GM19023 (cell line): ENCODE data around the gene RAB8A.

Experiments
- ATAC-seq: cut with Tn5 transposase; IDR thresholded peaks from one replicate; pipeline ENCODE4 v1.9.1; 2021; ENCODE audit warnings: mild to moderate bottlenecking, moderate library complexity; ENCODE audit not compliant: unreplicated experiment

Gene RAB8A

DNA sequence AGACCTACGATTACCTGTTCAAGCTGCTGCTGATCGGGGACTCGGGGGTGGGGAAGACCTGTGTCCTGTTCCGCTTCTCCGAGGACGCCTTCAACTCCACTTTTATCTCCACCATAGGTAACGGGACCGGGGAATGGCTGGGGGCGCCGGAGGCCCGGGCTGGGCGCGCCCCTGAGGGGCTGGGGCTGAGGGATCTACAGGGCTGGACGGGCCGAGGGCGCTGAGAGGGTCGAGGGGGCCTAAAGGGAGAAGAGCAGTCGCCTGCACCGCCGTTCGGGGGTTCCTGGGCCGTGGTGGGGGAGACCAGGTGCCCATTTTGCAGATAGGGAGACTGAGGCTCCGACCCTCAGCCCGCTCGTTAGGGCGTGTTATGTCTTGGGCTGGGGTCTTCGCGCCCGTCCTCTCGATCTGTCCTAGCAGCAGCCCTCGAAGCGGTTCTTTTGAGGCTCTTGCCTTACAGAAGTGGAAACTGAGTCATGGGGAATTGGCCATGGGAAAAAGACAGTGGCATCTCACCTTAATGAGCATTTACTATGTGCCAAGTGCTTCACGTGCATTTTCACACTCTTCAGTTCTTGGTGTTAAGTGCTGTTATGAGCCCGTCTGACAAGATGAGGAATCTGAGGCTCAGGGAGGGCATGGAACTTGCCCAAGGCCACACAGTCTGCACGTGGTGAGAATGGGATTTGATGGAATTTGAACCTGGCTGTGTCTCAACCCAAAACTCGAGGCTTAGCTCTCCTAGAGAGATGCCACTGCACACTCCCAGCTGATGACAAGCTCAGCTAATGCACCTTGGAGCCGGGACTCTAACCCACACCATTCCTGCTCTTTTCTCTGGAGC is 442 bp downstream of the RAB8A start:
- ATAC-seq, result no peak

DNA sequence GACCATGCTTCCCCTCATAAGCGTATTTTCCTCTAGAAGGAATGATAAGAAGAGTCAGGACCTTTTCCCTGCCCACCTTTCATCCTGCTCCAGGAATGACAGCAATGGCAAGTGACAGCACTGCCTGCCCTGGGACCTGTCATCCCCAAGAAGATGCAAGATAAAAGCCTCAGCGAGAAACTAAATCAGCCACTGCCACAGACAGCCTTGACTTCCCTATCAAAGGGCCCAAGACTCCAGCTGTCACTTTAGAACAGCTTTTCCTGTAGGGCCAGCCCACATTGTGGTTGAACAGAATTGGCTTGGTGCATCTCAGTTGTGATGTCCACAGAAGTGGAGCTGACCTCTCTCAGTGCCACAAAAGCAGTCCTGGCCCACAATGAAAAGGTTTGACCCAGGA is 1.1 kb downstream of the RAB8A start:
- ATAC-seq, result no peak

DNA sequence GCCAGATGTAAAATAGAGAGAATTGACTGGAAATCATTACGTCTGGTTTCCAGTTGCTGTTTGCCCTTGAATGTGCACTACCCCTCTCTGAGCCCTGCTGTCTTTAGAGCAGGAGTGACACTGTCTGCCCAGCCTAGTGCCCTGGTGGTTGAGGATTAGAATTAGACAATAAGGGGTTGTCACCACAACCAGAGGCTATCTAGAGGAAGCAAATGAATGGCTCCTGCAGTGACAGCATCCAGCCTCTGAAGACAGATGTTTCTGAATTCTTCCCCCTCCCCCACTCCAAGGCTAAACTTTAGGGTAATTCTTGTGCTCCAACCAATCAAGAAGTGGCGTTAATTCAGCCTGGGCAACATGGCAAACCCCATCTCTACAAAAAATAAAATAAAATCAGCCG is 2.0 kb downstream of the RAB8A start:
- ATAC-seq, result no peak

DNA sequence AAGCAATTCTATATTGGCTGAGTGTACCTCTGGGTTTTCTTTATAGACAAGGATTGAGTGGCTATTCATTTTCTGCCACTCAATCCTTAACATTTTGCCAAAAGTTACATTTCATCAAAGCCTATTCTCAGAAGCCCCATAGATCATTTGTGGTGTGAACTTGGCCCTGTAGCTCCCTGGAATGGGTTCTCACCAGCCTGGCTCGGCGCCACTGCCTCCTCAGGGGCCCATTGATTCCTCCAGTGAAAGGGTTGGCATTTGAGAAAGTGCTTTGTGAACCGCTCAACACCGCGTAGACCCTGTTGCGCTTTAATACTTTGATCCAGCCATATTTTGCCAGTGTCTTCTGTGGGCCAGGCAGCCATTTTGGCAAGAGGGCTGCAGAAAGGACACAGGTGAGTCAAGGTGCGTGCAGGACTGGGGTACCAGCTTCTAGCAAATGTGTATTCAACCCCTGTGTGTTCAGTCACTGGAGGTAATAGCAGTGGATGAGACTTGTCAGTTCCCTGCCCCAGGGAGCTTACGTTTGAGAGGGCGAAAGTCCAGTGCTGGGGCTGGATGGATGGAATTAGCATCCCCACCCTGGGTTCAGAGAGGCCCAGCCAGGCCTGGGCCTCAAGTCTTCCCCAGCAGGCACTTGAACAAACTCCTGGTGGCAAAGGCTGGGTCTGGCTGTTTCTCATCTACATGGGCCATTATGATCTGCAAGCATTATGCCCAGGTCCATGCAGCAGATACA is 3.8 kb downstream of the RAB8A start:
- ATAC-seq, result no peak

DNA sequence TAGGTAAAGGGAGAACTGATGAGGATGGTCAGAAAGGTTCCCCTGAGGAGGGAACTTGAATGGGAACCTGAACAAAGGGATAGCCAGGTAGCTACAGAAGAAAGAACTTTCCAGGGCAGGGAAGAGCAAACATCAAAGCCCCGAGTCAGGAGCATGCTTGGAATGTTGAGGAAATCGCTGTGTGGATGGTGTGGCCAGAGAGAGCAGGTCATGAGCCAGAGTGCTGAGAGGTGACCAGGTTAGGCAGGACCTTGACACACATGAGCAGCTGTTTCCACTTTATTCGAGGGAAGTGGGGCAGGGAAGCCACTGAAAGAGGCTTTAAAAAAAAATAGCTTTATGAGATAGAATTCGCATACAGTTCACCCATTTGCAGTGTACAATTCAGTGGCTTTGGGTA is 4.4 kb downstream of the RAB8A start:
- no peak for ATAC-seq

DNA sequence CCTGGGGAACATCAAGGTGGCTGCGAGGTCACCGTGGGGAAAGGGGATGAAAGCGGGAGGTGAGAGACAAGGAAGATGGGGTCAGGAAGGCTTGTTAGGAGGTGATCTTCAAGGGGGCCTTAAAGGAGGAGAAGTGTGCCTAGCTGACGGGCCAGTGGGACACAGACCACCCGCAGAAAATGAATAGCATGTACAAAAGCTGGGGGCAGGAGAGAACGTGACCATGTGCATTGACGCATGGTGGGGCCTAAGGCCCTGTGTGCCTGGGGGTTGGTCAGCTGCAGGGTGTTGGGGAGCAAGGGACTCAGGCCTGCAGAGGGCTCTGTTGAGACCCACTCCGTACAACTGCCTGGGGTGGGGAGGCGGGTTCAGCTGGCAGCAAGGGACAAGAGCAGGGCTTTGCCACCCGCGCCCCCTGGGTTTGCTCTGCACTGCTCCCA is 5.9 kb downstream of the RAB8A start:
- ATAC-seq, result peak; percentile 40

DNA sequence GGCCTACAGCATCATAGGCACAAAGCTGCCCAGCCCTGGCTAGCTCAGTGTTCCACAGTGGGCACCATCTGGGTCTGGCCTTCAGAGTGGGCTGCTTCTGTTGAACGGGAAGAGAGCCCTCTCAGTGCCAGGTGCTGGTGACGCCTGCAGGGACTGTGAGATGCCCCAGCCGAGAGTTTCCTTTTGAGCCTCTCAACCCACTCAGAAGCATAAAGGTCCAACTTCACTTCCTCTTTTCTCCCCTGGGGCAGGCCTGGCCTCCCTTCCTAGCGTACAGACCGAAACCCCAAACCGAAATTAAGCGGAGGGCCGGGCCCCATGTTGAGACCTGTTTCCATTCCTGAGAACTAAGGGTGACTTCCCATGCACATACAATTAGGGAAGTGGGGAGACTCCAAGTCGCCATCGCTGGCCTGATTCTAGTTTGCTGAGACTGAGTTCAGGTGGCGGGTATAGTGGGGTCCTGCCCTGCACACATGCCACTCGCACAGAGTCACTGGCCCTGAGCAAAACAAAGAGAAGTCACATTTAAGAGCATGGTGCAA is 6.9 kb downstream of the RAB8A start:
- peak; percentile 82 for ATAC-seq

DNA sequence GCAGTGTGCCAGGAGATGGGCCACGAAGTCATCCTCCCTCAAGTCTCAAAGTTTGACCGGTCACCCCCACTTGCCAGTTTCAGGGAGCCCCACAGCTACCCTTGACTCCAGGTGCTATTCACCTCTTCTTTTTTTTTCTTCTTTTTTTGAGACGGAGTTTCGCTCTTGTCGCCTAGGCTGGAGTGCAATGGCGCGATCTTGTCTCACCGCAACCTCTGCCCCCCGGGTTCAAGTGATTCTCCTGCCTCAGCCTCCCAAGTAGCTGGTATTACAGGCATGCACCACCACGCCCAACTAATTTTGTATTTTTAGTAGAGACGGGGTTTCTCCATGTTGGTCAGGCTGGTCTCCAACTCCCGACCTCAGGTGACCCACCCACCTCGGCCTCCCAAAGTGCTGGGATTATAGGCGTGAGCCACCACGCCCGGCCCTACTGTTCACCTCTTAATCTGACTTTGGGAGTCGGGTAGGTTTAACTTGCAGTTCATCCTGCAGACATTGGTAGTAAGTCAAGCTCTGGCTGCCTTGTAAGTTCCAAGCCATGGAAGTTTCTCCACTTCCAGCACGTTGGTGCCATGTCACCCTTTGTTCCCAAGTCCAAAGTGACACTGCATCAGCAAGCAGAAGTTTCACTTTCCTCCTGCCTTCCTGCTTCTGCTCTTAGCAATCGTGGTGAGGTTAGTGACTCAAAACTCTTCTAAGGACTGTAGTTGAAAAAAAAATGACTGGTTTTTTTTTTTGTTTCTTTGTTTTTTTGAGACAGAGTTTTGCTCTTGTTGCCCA is 7.6 kb downstream of the RAB8A start:
- peak; percentile 4 for ATAC-seq

DNA sequence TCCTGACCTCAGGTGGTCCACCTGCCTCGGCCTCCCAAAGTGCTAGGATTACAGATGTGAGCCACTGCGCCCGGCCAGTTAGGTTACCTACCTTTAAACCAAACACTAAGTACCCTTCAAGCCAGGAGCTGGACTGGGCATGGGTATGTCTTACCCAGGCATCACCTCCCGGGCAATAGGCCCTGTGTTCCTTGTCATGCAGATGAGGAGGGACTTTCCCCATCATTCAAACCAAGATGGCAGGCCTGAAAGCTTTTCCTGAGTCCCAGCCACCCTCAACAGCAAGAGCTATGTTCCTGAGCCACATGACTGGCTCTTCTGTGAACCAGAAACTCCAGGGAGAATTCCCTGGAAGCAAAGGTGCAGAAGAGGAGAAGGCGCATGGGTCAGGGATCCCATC is 9.5 kb downstream of the RAB8A start:
- no peak for ATAC-seq

DNA sequence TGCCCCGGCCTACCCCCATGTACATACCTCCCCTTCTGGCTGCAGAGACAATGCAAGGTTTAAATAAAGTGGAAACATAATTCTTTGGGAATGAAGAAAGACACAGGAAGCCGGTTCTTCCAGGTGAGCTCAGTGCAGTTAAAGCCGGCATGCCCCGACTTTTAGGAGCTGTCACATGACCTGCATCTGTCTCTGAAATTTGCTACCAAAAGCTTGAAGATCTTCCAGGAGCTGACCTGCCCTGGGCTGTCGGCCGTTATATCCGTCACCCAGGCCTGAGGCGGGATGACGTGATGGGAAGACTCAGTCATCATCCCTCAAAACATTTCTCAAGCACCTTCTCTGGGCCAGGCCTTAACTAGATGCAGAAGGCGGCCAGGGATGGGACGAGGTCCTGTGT is 10.3 kb downstream of the RAB8A start:
- no peak for ATAC-seq

DNA sequence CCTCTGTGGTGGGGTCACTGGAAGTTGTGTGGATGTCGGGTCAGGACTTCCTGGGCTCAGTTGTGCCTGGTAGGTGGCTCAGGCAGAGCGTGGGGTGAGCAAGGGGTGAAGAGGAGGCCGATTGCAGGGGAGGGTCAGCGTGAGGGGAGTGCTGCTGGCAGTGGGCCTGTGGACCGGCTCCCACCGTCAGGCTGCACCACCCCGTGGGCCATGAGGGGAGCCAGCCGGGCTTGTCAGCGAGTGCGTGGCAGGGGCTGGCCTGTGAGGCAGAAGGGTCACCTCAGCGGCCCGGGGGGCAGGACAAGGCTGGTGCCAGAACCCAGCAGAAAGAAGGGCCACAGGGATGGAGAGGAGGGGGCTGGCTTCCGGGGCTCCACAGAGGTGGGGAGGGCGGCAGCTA is 13.3 kb downstream of the RAB8A start:
- ATAC-seq, result no peak

DNA sequence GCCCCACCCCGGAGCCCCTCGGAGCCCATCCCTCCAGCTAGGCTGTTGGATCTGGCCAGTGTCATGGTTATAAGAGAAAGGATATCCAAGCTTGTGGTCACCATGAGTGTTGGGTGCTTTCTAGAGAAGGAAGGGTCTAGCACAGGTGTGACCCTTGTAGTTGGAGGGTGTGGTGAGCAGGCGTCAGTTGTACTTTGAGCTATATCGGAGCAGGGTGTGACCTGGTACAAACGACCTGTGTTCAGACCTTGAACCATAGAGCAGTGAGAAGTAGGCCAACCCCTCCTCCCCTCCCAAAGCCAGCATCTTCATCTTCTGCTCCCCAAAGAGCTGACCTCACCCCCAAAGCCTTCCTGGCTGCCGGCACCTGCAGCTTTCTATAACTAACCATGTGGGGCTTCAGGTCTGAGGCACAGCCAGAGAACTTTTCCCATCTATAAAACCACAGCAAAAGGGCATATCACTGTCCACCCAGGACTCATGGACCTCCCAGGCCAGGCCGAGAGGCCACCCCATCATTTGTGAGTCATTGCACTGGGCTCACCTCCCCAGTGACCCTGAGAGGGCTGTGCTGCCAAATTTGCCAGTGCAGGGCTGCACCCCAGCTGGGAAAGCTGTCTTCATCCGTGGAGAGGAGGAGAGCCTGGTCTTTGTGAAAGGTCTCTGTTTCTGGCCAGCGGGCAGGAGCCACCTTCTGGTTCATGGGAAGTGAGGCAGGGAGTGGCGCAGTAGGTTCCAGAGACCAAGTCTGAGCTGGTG is 14.2 kb downstream of the RAB8A start:
- no peak for ATAC-seq

DNA sequence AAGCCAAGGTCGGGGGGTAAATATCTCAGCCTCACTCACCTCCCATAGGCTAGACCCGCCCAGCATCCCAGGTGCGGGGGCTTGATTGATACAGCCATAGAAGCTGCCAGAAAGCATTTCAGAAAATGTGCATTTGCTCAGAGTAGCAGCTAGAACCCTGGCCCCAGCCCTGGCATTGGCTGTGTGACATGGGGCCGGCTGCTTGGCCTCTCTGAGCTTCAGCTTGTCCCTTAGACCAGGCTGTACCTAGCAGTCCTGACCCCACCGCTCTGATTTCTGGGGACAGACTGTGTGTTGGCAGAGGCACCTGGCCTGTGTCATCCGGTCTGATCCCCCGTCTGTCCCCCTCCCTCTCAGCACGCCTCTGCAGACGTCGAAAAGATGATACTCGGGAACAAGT is 15.4 kb downstream of the RAB8A start:
- ATAC-seq, result no peak

DNA sequence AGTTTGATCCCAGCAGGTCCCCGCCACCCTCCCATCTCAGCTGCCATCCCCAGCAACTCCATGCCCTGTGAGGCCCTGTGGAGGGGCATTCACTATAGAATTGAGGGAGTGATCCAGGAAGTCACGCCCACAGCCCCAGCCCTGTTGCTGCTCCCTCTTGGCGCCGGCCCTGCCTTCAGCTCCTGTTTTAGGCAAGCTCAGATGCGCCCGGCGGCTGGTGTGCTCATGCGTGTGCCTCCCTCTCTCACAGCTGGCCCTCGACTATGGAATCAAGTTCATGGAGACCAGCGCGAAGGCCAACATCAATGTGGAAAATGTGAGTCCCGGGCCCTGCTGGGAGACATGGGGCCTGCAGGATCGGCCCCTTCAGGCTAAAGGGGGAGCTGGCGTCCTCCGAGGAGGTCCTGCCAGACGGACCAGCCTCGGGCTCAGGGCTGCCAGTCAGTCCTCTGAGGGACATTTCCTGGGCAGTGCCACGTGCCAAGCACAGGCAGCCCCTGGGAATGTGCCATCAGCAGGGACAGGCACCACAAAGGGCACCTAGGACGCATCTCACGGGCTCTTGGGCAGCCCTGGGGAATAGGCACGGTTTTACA is 16.2 kb downstream of the RAB8A start:
- no peak for ATAC-seq

DNA sequence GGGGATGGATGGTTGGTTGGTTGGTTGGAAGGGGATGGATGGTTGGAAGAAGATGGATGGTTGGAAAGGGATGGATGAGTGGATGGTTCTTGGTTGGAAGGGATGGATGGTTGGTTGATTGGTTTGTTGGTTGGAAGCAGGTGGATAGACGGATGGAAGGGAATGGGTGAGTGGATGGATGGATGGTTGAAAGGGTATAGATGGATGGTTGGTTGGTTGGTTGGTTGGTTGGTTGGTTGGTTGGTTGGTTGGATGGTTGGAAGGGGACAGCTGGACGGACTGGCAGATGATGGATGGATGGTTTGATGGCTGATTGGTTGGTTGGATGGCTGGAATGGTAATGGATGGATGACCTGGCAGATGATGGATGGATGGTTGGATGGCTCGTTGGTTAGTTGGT is 20.0 kb downstream of the RAB8A start:
- ATAC-seq, result no peak

DNA sequence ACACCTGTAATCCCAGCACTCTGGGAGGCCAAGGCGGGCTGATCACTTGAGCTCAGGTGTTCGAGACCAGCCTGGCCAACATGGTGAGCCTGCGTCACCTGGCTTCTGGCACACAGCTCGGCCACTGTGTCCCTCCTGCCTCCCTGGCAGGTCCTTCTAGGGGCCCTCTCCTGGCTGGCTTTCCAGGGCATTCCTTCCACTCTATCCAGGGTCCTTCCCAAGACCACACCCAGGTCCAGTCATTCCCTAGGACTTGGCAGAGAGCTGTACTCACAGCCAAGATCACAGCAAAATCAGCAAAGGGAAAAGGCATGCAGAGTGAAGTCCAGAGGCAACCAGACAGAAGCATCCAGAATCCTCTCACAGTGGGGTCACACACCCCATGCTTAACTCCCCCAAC is 22.1 kb downstream of the RAB8A start:
- no peak for ATAC-seq

DNA sequence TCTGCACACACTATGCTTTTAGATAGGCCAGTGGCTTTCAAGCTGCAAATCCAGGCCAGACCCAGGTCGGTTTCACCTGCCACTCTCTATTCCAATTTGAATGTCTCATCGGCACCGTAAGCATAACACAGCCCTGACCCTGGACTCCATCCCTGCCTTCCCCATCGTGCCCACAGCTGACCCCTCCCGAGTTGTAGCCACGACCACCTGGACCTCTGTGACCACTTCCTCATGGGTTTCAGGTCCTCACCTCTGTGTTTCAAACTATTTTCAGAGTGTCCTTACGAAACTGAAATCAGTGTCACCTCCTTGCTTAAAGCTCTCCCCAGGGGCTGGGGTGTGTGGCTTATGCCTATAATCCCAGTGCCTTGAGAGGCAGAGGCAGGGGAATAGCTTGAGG is 22.8 kb downstream of the RAB8A start:
- no peak for ATAC-seq

DNA sequence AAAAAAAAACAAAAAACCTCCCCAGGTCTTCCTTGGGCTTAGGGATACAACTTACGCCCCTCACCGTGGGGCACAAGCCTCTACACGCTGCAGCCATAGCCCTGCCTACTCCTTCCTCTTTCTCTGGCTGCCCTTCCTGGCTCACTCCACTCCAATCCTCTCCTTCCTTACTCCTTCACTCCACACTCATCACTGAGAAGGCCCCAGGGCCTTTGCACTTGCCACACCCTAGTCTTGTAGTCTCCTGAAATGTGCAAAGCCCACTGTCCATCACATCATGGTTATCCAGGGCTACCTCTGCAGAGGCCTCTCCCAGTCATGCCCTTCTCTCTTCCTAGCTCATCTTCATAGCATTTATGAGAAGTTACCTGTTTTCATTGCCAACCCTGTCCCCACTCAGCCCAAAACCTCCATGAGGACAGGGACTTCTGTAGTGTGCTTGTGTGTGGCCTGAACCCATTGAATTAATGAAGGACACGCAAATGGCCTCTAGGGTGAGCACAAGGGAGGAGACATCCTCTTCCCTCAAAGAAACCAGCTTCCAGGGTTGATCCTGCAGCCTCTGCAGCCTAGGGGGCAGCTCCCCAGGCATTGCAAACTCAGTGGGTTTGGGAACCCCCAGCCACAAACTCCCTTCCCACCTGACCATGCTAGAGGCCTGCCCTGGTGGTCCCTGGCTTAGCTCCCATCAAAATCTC is 23.9 kb downstream of the RAB8A start:
- no peak for ATAC-seq

DNA sequence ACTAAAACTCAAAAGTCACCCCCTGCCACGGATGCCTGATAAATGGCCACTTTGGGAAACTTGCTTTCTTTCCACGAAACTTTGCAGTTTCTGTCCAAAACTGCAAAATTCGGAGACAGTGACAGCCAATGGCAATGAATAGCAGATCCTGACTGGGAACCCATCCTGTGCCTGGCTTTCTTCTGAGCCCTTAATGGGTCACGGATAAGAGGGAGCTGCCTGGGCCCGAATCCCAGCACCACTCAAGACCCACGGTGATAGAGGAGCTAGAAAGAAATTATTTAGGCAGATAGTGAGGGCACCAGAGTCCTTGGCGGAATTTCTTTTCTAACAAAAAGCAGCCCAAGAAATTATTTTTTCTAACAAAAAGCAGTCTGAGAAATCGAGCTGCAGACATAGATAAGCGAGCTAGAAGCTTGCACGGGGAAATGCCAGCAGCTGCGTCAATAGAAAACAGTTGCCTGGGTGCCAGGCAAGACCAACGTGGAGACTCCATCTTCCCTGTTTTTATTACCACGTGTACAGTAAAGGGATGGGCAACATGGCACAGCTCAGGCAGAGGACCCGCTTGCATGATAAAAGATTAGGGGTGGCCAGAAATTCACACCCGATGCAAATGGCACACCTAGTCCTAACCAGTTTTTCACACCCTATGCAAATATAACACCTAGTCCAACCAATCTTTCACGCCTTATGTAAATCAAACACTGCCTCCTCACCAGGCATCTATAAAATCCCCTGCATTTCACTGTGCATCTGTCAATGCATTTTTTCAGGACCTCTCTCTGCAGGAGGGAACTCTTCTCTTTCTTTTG is 24.7 kb downstream of the RAB8A start:
- ATAC-seq, result no peak
